CD4-positive, alpha-beta T cell treated with Interleukin-6 at 100 ng/mL for 8 hours (primary cell): Measurements from ENCODE around the gene ATXN1.
"Not testable (repeated sequence)": the region's sequence is repeated elsewhere in the genome, so short reads cannot be mapped to it uniquely, and the experiment has no call there.

Experiments used
- DNase-seq: peaks from one replicate; pipeline ENCODE4 v3.0.0-alpha.2; 2020; ENCODE audit warnings: mixed read lengths, low spot score

ATXN1 gene

GRCh38 chr6:16760516-16761470 lies at the start of gene ATXN1:
TSS of gene ATXN1 (minus strand) at chr6:16761460.
- peak; percentile 25 for DNase-seq

GRCh38 chr6:16810411-16810810 lies 49.2 kb upstream of the ATXN1 start:
- no peak for DNase-seq

GRCh38 chr6:16809753-16810358 lies 48.6 kb upstream of the ATXN1 start:
- DNase-seq, result no peak

- DNase-seq, result no peak
These were observed 46.7 kb upstream of the ATXN1 start for GRCh38 chr6:16807956-16808355.

- DNase-seq, result no peak
These were observed 45.1 kb upstream of the ATXN1 start for GRCh38 chr6:16806363-16806762.

GRCh38 chr6:16805243-16805950 lies 44.1 kb upstream of the ATXN1 start:
- DNase-seq, result no peak

GRCh38 chr6:16804546-16805242 lies 43.4 kb upstream of the ATXN1 start:
- DNase-seq, result no peak

- DNase-seq, result no peak
These were observed 42.3 kb upstream of the ATXN1 start for GRCh38 chr6:16803294-16804200.

GRCh38 chr6:16802071-16802470 lies 40.8 kb upstream of the ATXN1 start:
- DNase-seq, result no peak

- DNase-seq, result no peak
These were observed 39.7 kb upstream of the ATXN1 start for GRCh38 chr6:16800942-16801341.

GRCh38 chr6:16800341-16800740 lies 39.1 kb upstream of the ATXN1 start:
- no peak for DNase-seq

GRCh38 chr6:16799279-16800193 lies 38.3 kb upstream of the ATXN1 start:
- DNase-seq, result no peak

GRCh38 chr6:16793828-16794412 lies 32.7 kb upstream of the ATXN1 start:
- no peak for DNase-seq

- DNase-seq, result no peak
These were observed 28.2 kb upstream of the ATXN1 start for GRCh38 chr6:16789329-16790038.

- DNase-seq, result no peak
These were observed 25.9 kb upstream of the ATXN1 start for GRCh38 chr6:16787128-16787682.

GRCh38 chr6:16785496-16785895 lies 24.2 kb upstream of the ATXN1 start:
- DNase-seq, result no peak

GRCh38 chr6:16784957-16785356 lies 23.7 kb upstream of the ATXN1 start:
- not testable (repeated sequence) for DNase-seq

GRCh38 chr6:16783952-16784565 lies 22.8 kb upstream of the ATXN1 start:
- DNase-seq, result no peak
